Esophagus muscularis mucosa (tissue), 3 donors: Measurements from ENCODE around the gene TAP2.

Source experiments
- CTCF ChIP-seq, 3 experiments: fragments of 200-600 bp in 2 of 3; fragments of 450-650 bp in 1 of 3; sonication (generic) in 2 of 3; IDR thresholded peaks; one replicate each; pipeline ENCODE4 v1.5.1; 2017 to 2019; ENCODE audit warnings: antibody characterized with exemption in 3 of 3, mild to moderate bottlenecking in 2 of 3, moderate library complexity in 1 of 3
- POLR2A ChIP-seq: fragments of 450-650 bp; IDR thresholded peaks from one replicate; pipeline ENCODE4 v1.6.1; 2017; ENCODE audit warnings: antibody characterized with exemption, moderate library complexity, mild to moderate bottlenecking, low read depth
- POLR2AphosphoS5 ChIP-seq, 2 donors: sonication (generic); formaldehyde crosslinking; IDR thresholded peaks; one replicate each; pipeline ENCODE4 v1.6.1; 2017; ENCODE audit warnings: antibody characterized with exemption in 2 of 2

DNA sequence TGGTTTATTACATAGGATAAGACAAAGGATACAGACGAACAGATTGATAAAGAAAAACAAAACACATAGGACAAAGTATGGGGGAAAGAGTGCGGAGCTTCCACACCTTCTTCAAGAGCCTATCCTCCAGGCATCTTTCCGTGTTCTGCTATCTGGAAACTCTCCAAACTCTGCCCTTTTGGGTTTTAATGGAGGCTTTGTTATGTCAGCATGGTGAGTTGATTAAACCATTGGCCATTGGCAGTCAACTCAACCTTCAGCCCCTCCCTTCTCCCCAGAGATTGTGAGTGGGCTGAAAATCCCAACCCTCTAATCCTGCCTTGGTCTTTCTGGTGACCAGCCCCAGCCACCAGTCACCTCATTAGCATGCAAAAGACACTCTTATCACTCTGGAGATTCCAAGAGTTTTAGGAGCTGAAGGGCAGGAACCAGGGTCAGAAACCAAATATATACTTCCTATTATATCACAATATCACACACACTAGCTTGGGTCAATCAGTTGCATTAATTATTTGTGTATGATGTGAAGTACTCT lies 45.6 kb downstream of the TAP2 start:
- TF ChIP-seq CTCF (IDR thresholded peaks at IDR 0.05), result no peak
- TF ChIP-seq POLR2A, result no peak
- no peak for TF ChIP-seq POLR2AphosphoS5 (IDR thresholded peaks at IDR 0.05)
